GM18505 (cell line): ENCODE measurements around the gene ENTPD2.

ENCODE experiments used
- ATAC-seq: cut with Tn5 transposase; IDR thresholded peaks from one replicate; pipeline ENCODE4 v1.9.1; 2021; ENCODE audit not compliant: unreplicated experiment
- POLR2A ChIP-seq: IDR thresholded peaks from 4 replicates; pipeline ENCODE4 v1.6.1; 2011; ENCODE audit warnings: borderline replicate concordance; ENCODE audit not compliant: insufficient read depth, insufficient read length; ENCODE audit errors: extremely low read depth

The ENTPD2 gene

GRCh38 chr9:137001857-137002645, 51.8 kb downstream of the ENTPD2 start:
- no peak for TF ChIP-seq POLR2A
- ATAC-seq = no peak

GRCh38 chr9:137000177-137000930, 53.5 kb downstream of the ENTPD2 start:
- peak; percentile 47 for ATAC-seq
- TF ChIP-seq POLR2A = no peak
